Activated CD8-positive, alpha-beta T cell treated with anti-CD3 and anti-CD28 coated beads for 36 hours (primary cell): ENCODE measurements around the gene MYO1C. TPM values are rescaled to one million over a fixed set of nuclear protein-coding genes. Genes with fewer than 3 reads are reported as not detected.

ENCODE experiments used
- ATAC-seq: fragments of 200-7000 bp; cut with Tn5 transposase; one replicate; pipeline ENCODE4 v1.10.0; 2021; ENCODE audit warnings: mild to moderate bottlenecking, moderate library complexity
- CTCF ChIA-PET: fragments of 350-600 bp; sonication (Branson Sonifier 250); formaldehyde crosslinking; loops from one replicate; lab custom pipeline; 2021; ENCODE audit warnings: antibody characterized with exemption; lab: Charles Lee
- POLR2A ChIA-PET: fragments of 350-600 bp; sonication (Branson Sonifier 250); formaldehyde crosslinking; loops from one replicate; lab custom pipeline; 2021; ENCODE audit warnings: antibody characterized with exemption; lab: Charles Lee
- DNase-seq: peaks from one replicate; pipeline ENCODE4 v3.0.0-alpha.2; 2020
- H3K27ac Mint-ChIP-seq: one replicate; pipeline ENCODE4 v1.8.0; 2021; ENCODE audit warnings: mild to moderate bottlenecking, mixed read lengths
- H3K27me3 Mint-ChIP-seq: one replicate; pipeline ENCODE4 v1.8.0; 2021; ENCODE audit warnings: mixed read lengths
- H3K36me3 Mint-ChIP-seq: one replicate; pipeline ENCODE4 v1.8.0; 2021; ENCODE audit warnings: low read depth, mixed read lengths
- H3K4me1 Mint-ChIP-seq: one replicate; pipeline ENCODE4 v1.8.0; 2021; ENCODE audit warnings: low read depth, mixed read lengths
- H3K4me3 Mint-ChIP-seq: one replicate; pipeline ENCODE4 v1.8.0; 2021; ENCODE audit warnings: mild to moderate bottlenecking, moderate library complexity, mixed read lengths
- H3K9me3 Mint-ChIP-seq: one replicate; pipeline ENCODE4 v1.8.0; 2021; ENCODE audit warnings: mixed read lengths
- CTCF ChIP-seq: fragments of 200-600 bp; IDR thresholded peaks from one replicate; pipeline ENCODE4 v1.8.0; 2022; ENCODE audit warnings: antibody characterized with exemption, mild to moderate bottlenecking
- intact Hi-C: fragments of 100-400 bp; cut with micrococcal nuclease; formaldehyde crosslinking; loops from one replicate; pipeline ENCODE4 v1.10.0; 2022
- total RNA-seq, 2 experiments: library from RNA; stranded (reverse); gene quantifications; one replicate each; pipeline ENCODE4 v1.2.3, GENCODE V29; 2021

The MYO1C gene
- total RNA-seq, 2 experiments from 2014 or later = 12.6 to 16.8 TPM

DNA sequence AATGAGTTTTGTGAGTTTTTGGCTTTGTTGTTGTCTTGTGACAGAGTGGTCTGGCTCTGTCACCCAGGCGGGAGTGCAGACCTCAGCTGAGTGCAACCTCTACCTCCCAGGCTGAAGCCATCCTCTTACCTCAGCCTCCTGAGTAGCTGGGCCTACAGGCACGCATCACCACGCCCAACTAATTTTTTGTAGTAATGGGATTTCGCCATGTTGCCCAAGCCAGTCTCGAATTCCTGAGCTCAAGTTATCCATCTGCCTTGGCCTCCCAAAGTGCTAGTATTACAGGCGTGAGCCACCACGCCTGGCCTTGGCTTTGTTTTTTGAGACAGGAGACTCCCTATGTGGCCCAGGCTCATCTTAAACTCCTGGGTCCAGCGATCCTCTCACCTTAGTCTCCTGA is 51.6 kb downstream of the MYO1C start:
- Mint-ChIP-seq H3K27ac (no peak overlapping the region), H3K27me3 (no peaks in the 10 kb centered on the region), H3K36me3 (peaks cover 5% of the 10 kb centered on the region), H3K4me3 (no peak overlapping the region), H3K4me1 (peaks cover 11% of the 10 kb centered on the region), H3K9me3 (no peaks in the 10 kb centered on the region)
- ATAC-seq (no peak), DNase-seq (no peak)
- POLR2A ChIA-PET = interaction anchor here (0.7 to 0.9 kb wide), 2 partner anchors 13 to 75 kb away, joined by 3 to 4 read pairs; partner anchors contain the start of gene INPP5K
- no peak for TF ChIP-seq CTCF
- intact Hi-C loops = no loop called here
- CTCF ChIA-PET = interaction anchor here (0.9 kb wide), 1 partner anchor 76 kb away, joined by 3 read pairs; no protein-coding TSS in a partner anchor

DNA sequence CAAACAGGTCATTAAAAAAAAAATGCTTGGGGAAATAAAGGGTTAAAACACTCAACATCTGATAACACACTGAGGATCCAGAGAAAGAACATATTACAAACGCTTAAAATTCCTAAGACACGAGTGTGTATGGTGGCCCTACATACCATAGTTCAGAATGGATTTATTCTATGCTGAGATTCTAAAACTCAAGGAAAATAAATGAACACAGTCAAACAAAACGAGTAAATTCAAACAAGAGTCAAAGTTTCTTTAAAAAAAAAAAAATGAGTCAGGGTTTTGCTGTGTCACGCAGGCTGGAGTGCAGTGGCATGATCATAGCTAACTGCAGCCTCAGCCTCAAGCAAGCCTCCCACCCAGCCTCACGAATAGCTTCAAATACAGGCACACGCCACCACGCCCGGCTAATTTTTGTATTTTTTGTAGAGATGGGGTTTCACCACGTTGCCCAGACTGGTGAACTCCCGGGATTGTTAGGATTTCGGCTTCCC is 53.8 kb downstream of the MYO1C start:
- Mint-ChIP-seq H3K27me3 (no peaks in the 10 kb centered on the region), H3K27ac (no peak overlapping the region), H3K36me3 (peaks cover 14% of the 10 kb centered on the region), H3K4me1 (peaks cover 6% of the 10 kb centered on the region), H3K9me3 (no peaks in the 10 kb centered on the region), H3K4me3 (no peak overlapping the region)
- ATAC-seq (no peak), DNase-seq (no peak)
- no peak for TF ChIP-seq CTCF
- ChIA-PET CTCF (interaction anchor here (3.2 kb wide), 1 partner anchor 73 kb away, joined by 15 read pairs; no protein-coding TSS in a partner anchor), POLR2A (interaction anchor here (0.7 kb wide), 1 partner anchor 25 kb away, joined by 5 read pairs; no protein-coding TSS in a partner anchor)
- intact Hi-C loops = no loop called here

- no peak overlapping the region for H3K27ac Mint-ChIP-seq
- H3K9me3 Mint-ChIP-seq = no peaks in the 10 kb centered on the region
- intact Hi-C loops = no loop called here
- no peak overlapping the region for H3K4me3 Mint-ChIP-seq
- no peak for TF ChIP-seq CTCF
- no peaks in the 10 kb centered on the region for H3K27me3 Mint-ChIP-seq
- peaks cover 21% of the 10 kb centered on the region for H3K36me3 Mint-ChIP-seq
- no peak for ATAC-seq
- CTCF ChIA-PET = interaction anchor here (2.8 kb wide), 1 partner anchor 70 kb away, joined by 10 read pairs; no protein-coding TSS in a partner anchor
- peaks cover 20% of the 10 kb centered on the region for H3K4me1 Mint-ChIP-seq
- DNase-seq = no peak
- POLR2A ChIA-PET = interaction anchor here (0.6 to 0.7 kb wide), 2 partner anchors 21 to 172 kb away, joined by 3 read pairs; partner anchors contain the start of gene CRK
Observed at GRCh38 chr17:1435326-1435725, 57.2 kb downstream of the MYO1C start.

DNA sequence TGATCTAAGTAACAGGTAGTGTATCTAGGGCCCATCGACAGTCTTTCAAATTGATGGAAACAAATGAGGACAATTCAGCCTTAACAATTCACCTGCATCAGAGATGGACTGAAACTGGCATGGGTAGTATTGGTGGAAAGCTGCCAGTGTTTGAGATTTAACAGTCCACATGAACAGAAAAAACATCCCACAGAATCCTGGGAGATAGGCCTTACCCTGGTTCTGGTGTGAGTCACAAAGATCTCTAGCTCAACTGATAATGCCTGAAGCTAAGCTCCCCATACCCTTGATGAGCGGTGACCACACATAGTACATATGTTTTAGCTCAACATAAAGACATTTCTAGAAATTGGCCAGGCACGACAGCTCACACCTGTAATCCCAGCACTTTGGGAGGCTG is 58.3 kb downstream of the MYO1C start:
- intact Hi-C loops = no loop called here
- H3K9me3 Mint-ChIP-seq = no peaks in the 10 kb centered on the region
- POLR2A ChIA-PET = interaction anchor here (1.4 kb wide), 1 partner anchor 34 kb away, joined by 3 read pairs; the partner anchor contains the start of gene YWHAE
- no peaks in the 10 kb centered on the region for H3K27me3 Mint-ChIP-seq
- H3K4me3 Mint-ChIP-seq = no peak overlapping the region
- DNase-seq (no peak), ATAC-seq (no peak)
- no peak overlapping the region for H3K27ac Mint-ChIP-seq
- CTCF ChIA-PET = interaction anchor here (2.8 kb wide), 1 partner anchor 69 kb away, joined by 10 read pairs; no protein-coding TSS in a partner anchor
- peaks cover 18% of the 10 kb centered on the region for H3K4me1 Mint-ChIP-seq
- TF ChIP-seq CTCF = no peak
- H3K36me3 Mint-ChIP-seq = peaks cover 21% of the 10 kb centered on the region

DNA sequence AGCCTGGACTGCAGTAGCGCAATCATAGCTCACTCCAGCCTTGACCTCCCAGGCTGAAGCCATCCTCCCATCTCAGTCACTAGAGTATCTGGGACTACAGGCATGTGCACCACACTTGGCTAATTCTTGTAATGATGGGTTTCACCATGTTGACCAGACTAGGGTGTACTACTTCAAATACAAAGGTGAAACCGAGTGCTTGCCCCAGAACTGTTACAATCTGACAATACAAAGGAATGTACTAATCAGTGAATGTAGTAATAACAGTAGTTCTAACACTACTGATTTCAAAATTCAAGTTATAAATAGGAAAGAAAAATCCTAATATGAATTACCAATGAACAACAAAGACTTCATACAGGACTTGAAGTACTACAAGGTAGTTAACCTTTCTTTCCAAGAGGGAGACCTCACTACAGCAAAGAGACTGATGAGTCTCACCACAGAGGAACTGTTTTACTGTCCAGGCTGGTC is 60.8 kb downstream of the MYO1C start:
- H3K27me3 Mint-ChIP-seq = no peaks in the 10 kb centered on the region
- intact Hi-C loops = no loop called here
- H3K4me3 Mint-ChIP-seq = no peak overlapping the region
- H3K27ac Mint-ChIP-seq = peak overlapping the region; percentile 49
- peaks cover 18% of the 10 kb centered on the region for H3K36me3 Mint-ChIP-seq
- DNase-seq (no peak), ATAC-seq (no peak)
- TF ChIP-seq CTCF = no peak
- POLR2A ChIA-PET = interaction anchor here (1.2 kb wide), 2 partner anchors 11 to 84 kb away, joined by 3 read pairs; no protein-coding TSS in a partner anchor
- H3K4me1 Mint-ChIP-seq = peaks cover 16% of the 10 kb centered on the region
- H3K9me3 Mint-ChIP-seq = no peaks in the 10 kb centered on the region
- CTCF ChIA-PET = no interaction called here
